Brain microvascular endothelial cell (primary cell): ENCODE results near the gene CRYBG1.

Experiments used
- DNase-seq: peaks from one replicate; pipeline ENCODE4 v3.0.0-alpha.2; 2020
- H3K27ac ChIP-seq: fragments of 250-450 bp; sonication (Bioruptor Pico); 2 replicates; pipeline ENCODE4 v1.5.1; 2020; ENCODE audit warnings: mild to moderate bottlenecking, moderate library complexity
- H3K27me3 ChIP-seq: fragments of 250-450 bp; sonication (Bioruptor Pico); replicated peaks from 2 replicates; pipeline ENCODE4 v1.5.1; 2020; ENCODE audit warnings: mild to moderate bottlenecking
- H3K36me3 ChIP-seq: fragments of 250-450 bp; sonication (Bioruptor Pico); replicated peaks from 2 replicates; pipeline ENCODE4 v1.5.1; 2020; ENCODE audit warnings: mild to moderate bottlenecking
- H3K4me3 ChIP-seq: 2 replicates; pipeline ENCODE4 v1.5.1; 2011; ENCODE audit warnings: low read depth, mild to moderate bottlenecking, control low read depth, low read length, moderate library complexity
- CTCF ChIP-seq: IDR thresholded peaks from 2 replicates; pipeline ENCODE4 v1.5.1; 2011; ENCODE audit warnings: low read depth, mild to moderate bottlenecking, moderate library complexity, low read length, control low read depth, inconsistent platforms; ENCODE audit errors: missing control alignments
- in situ Hi-C: cut with HindIII; loops from 2 replicates; pipeline ENCODE4 v1.10.0; 2017; ENCODE audit warnings: low sequenced_read_pairs, low pct_ligation_motif_present

The CRYBG1 gene

GRCh38 chr6:106360410-106360988 is at the start of gene CRYBG1:
Gene CRYBG1, plus strand, starts transcription at chr6:106360717. Its CDS starts 192 bp downstream, at chr6:106360909.
- in situ Hi-C loops, result no loop called here
- H3K27me3 ChIP-seq, result peaks cover 21% of the 10 kb centered on the region
- peak within 1 kb of the TSS; percentile 51 for H3K4me3 ChIP-seq

GRCh38 chr6:106315765-106316374 is 44.6 kb upstream of the CRYBG1 start:
- in situ Hi-C loops, result no loop called here
- TF ChIP-seq CTCF, result no peak
- Histone ChIP-seq H3K36me3 (peaks cover 6% of the 10 kb centered on the region), H3K4me3 (no peak overlapping the region), H3K27me3 (no peaks in the 10 kb centered on the region), H3K27ac (no peak overlapping the region)
- DNase-seq, result peak; percentile 47

More at GRCh38 chr6:106360410-106360988, at the start of gene CRYBG1:
- peak; percentile 81 for TF ChIP-seq CTCF
- Histone ChIP-seq H3K27ac (no peak within 1 kb of the TSS), H3K36me3 (no peaks in the 10 kb centered on the region)
- no peak for DNase-seq

- no peak for DNase-seq
- TF ChIP-seq CTCF, result no peak
- Histone ChIP-seq H3K4me3 (no peak overlapping the region), H3K27me3 (no peaks in the 10 kb centered on the region), H3K36me3 (peaks cover 3% of the 10 kb centered on the region), H3K27ac (no peak overlapping the region)
- in situ Hi-C loops, result no loop called here
Observed at GRCh38 chr6:106316375-106316766, 44.1 kb upstream of the CRYBG1 start.

- no peak for TF ChIP-seq CTCF
- no peaks in the 10 kb centered on the region for H3K27me3 ChIP-seq
- in situ Hi-C loops, result no loop called here
- H3K36me3 ChIP-seq, result peaks cover 2% of the 10 kb centered on the region
- no peak overlapping the region for H3K4me3 ChIP-seq
- no peak for DNase-seq
- H3K27ac ChIP-seq, result no peak overlapping the region
Observed at GRCh38 chr6:106318061-106318460, 42.5 kb upstream of the CRYBG1 start.

GRCh38 chr6:106318851-106319250 is 41.7 kb upstream of the CRYBG1 start:
- Histone ChIP-seq H3K27ac (no peak overlapping the region), H3K4me3 (no peak overlapping the region), H3K36me3 (no peaks in the 10 kb centered on the region), H3K27me3 (no peaks in the 10 kb centered on the region)
- in situ Hi-C loops, result no loop called here
- TF ChIP-seq CTCF, result no peak
- no peak for DNase-seq

GRCh38 chr6:106321940-106322339 is 38.6 kb upstream of the CRYBG1 start:
- in situ Hi-C loops, result no loop called here
- no peak for DNase-seq

More at GRCh38 chr6:106321940-106322339, 38.6 kb upstream of the CRYBG1 start:
- no peak overlapping the region for H3K27ac ChIP-seq
- H3K4me3 ChIP-seq, result no peak overlapping the region
- TF ChIP-seq CTCF, result no peak
- no peaks in the 10 kb centered on the region for H3K36me3 ChIP-seq
- H3K27me3 ChIP-seq, result no peaks in the 10 kb centered on the region
